SU-DHL-6 (cell line): ENCODE results near the gene HCRT.
"Not testable (repeated sequence)": the region's sequence is repeated elsewhere in the genome, so short reads cannot be mapped to it uniquely, and the experiment has no call there.

Source experiments
- H2AFZ ChIP-seq: fragments of 200-600 bp; sonication (generic); 2 replicates; pipeline ENCODE4 v1.6.1; 2014; ENCODE audit warnings: low read depth, mild to moderate bottlenecking, moderate library complexity, mixed read lengths, antibody characterized with exemption, low read length; ENCODE audit not compliant: severe bottlenecking
- H3F3A ChIP-seq: fragments of 200-600 bp; shearing (Covaris generic); 2 replicates; pipeline ENCODE4 v1.6.0; 2016; ENCODE audit warnings: antibody characterized with exemption, mild to moderate bottlenecking; ENCODE audit not compliant: insufficient read depth
- H3K27ac ChIP-seq: fragments of 200-600 bp; sonication (generic); 2 replicates; pipeline ENCODE4 v1.5.1; 2016; ENCODE audit warnings: low read depth, mild to moderate bottlenecking, low read length, moderate library complexity, mixed read lengths
- H3K27me3 ChIP-seq: fragments of 200-600 bp; sonication (generic), shearing (Covaris generic); 2 replicates; pipeline ENCODE4 v1.6.0; 2014; ENCODE audit warnings: mild to moderate bottlenecking, low read length
- H3K36me3 ChIP-seq: fragments of 200-600 bp; sonication (generic); 2 replicates; pipeline ENCODE4 v1.6.1; 2014; ENCODE audit warnings: mild to moderate bottlenecking, low read length, mixed read lengths
- H3K4me2 ChIP-seq: fragments of 300-600, 200-600 bp; shearing (Covaris generic), sonication (generic); 2 replicates; pipeline ENCODE4 v1.6.0; 2014; ENCODE audit warnings: low read length, low read depth, mild to moderate bottlenecking; ENCODE audit not compliant: poor library complexity, severe bottlenecking
- H3K4me3 ChIP-seq: fragments of 200-600 bp; sonication (generic); 2 replicates; pipeline ENCODE4 v1.5.1; 2014; ENCODE audit warnings: antibody characterized with exemption, low read length, mild to moderate bottlenecking, mixed read lengths; ENCODE audit not compliant: insufficient read depth, poor library complexity, severe bottlenecking
- H3K79me2 ChIP-seq: fragments of 200-600 bp; sonication (generic); 2 replicates; pipeline ENCODE4 v1.6.1; 2014; ENCODE audit warnings: mild to moderate bottlenecking, low read length, moderate library complexity; ENCODE audit not compliant: insufficient read depth
- H3K9ac ChIP-seq: fragments of 200-600 bp; sonication (generic); 2 replicates; pipeline ENCODE4 v1.7.0; 2014; ENCODE audit warnings: mild to moderate bottlenecking, low read length
- H3K9me2 ChIP-seq: fragments of 200-600 bp; sonication (generic); replicated peaks from 2 replicates; pipeline ENCODE4 v1.6.1; 2014; ENCODE audit warnings: low read length; ENCODE audit not compliant: insufficient read depth
- H3K9me3 ChIP-seq: fragments of 200-600 bp; sonication (generic); 2 replicates; pipeline ENCODE4 v1.6.1; 2014; ENCODE audit warnings: low read length, mixed read lengths; ENCODE audit not compliant: insufficient read depth
- H4K20me1 ChIP-seq: fragments of 200-600 bp; sonication (generic); 2 replicates; pipeline ENCODE4 v1.6.1; 2014; ENCODE audit warnings: low read depth, mild to moderate bottlenecking, antibody characterized with exemption, low read length, moderate library complexity, mixed read lengths
- CTCF ChIP-seq: fragments of 200-600 bp; sonication (generic); IDR thresholded peaks from one replicate; pipeline ENCODE4 v1.5.1; 2017; ENCODE audit warnings: antibody characterized with exemption, mild to moderate bottlenecking, low read length, moderate library complexity; ENCODE audit not compliant: insufficient read depth, poor library complexity, severe bottlenecking
- EZH2phosphoT487 ChIP-seq: fragments of 200-600 bp; sonication (generic), shearing (Covaris generic); conservative IDR thresholded peaks from 2 replicates; pipeline ENCODE4 v1.6.1; 2018; ENCODE audit warnings: mild to moderate bottlenecking, antibody characterized with exemption, low read length, moderate library complexity, mixed read lengths

HCRT gene

GRCh38 chr17:42189651-42189965 is 4.4 kb upstream of the HCRT start:
- Histone ChIP-seq H3K9me2 (no peaks in the 10 kb centered on the region), H3K27ac (no peak overlapping the region), H3K36me3 (no peaks in the 10 kb centered on the region), H3K9ac (no peak overlapping the region), H3K4me3 (no peak overlapping the region), H3K9me3 (no peaks in the 10 kb centered on the region), H3K27me3 (no peaks in the 10 kb centered on the region), H3K79me2 (no peaks in the 10 kb centered on the region), H3F3A (0 out of 2 replicates have a peak, but pooled peaks cover 4% of the 10 kb centered on the region), H3K4me2 (no peak overlapping the region), H2AFZ (no peak overlapping the region), H4K20me1 (no peaks in the 10 kb centered on the region)
- TF ChIP-seq CTCF (no peak), EZH2phosphoT487 (no peak)

DNA sequence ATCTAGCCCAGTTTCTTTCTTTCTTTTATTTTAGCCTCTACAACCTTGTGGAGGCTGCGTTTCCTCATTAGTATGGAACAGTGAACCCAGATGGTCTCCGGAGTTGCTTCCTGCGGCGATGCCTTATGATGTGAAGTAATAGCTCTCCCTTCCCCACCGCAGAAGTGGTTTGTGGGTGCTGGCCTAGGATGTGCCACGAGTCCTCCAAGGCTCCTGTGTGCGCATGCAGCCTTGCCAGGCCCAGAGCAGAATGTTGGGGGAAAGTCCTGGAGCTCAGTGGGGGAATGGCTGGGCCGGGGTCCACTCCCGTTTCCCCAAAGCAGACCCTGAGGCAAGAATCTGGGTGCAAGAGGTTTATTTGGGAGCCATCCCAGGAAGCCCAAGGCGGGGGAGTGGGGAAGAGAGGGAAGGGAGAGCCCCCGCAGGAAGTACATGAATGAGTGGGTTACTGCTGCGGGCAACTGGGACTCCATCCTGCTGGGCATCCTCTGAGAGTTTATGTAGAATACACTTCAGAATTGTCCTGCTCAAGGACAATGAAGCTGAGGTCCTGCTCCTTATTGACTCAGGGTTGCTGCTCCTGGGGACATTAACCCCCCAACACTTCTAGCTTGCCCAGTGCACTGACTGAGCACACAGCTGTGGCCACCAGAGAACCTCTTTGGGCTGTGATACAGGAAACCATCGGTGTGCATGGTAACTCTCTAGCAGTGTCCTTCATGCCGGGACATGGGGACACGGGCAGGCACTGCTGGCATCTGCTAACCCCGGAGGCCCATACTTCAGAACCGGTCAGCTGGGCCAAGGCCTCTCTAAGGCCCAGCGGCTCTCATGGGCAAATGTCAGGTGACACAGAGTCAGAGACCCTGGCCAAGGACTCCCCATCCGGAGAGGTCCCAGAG is 3.7 kb upstream of the HCRT start:
- Histone ChIP-seq H2AFZ (no peak overlapping the region), H4K20me1 (no peaks in the 10 kb centered on the region), H3K9ac (no peak overlapping the region), H3K79me2 (no peaks in the 10 kb centered on the region), H3K4me2 (no peak overlapping the region), H3K36me3 (no peaks in the 10 kb centered on the region), H3K27me3 (no peaks in the 10 kb centered on the region), H3K9me3 (no peaks in the 10 kb centered on the region), H3K4me3 (no peak overlapping the region), H3F3A (0 out of 2 replicates have a peak, but pooled peaks cover 4% of the 10 kb centered on the region), H3K9me2 (no peaks in the 10 kb centered on the region), H3K27ac (no peak overlapping the region)
- TF ChIP-seq EZH2phosphoT487: no peak
- TF ChIP-seq CTCF: no peak

DNA sequence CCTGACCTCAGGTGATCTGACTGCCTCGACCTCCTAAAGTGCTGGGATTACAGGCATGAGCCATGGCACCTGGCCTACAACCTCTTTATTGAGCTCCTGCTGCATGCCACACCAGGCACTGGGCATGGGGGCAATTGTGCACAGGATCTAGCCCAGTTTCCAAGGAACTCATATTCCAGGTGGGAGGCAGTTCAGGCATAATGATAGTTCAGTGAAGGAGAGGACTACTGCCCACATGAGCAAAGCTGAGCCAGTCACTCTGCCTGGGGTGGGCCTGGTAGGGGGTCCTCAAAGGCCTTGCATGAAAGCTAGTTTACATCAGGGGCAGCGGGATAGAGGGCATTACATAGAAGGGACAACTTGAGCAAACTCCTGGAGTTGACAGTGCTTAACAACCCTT is 2.6 kb upstream of the HCRT start:
- Histone ChIP-seq H3K9me3 (no peaks in the 10 kb centered on the region), H3K27me3 (no peaks in the 10 kb centered on the region), H3K27ac (no peak overlapping the region), H2AFZ (no peak overlapping the region), H4K20me1 (no peaks in the 10 kb centered on the region), H3K36me3 (no peaks in the 10 kb centered on the region), H3K9me2 (no peaks in the 10 kb centered on the region), H3F3A (0 out of 2 replicates have a peak, but pooled peaks cover 4% of the 10 kb centered on the region), H3K4me2 (no peak overlapping the region), H3K9ac (no peak overlapping the region), H3K4me3 (no peak overlapping the region), H3K79me2 (no peaks in the 10 kb centered on the region)
- TF ChIP-seq CTCF: no peak
- no peak for TF ChIP-seq EZH2phosphoT487

DNA sequence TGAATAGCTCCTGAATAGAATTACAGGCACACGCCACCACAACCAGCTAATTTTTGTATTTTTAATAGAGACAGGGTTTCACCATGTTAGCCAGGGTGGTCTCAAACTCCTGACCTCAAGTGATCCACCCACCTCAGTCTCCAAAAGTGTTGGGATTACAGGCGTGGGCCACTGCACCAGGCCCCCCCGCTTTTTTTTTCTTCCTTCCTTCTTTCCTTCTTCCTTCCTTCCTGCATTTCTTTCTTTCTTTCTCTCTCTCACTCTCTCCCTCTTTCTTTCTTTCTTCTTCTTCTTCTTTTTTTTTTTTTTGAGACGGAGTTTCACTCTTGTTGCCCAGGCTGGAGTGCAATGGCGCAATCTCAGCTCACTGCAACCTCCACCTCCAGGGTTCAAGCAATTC is 939 bp upstream of the HCRT start:
- not testable (repeated sequence) for H3K79me2 ChIP-seq, H3K36me3 ChIP-seq, H3K4me3 ChIP-seq, H3K9ac ChIP-seq, H3F3A ChIP-seq, H3K9me3 ChIP-seq, H3K27me3 ChIP-seq, H2AFZ ChIP-seq, H4K20me1 ChIP-seq, H3K27ac ChIP-seq, H3K4me2 ChIP-seq, H3K9me2 ChIP-seq
